Activated CD4-positive, alpha-beta T cell treated with anti-CD3 and anti-CD28 coated beads, Interleukin-2, amount 10 ng/mL, durations not matched to agents 7 days and 5 days (primary cell): ENCODE results near the gene SLC4A1. TPM values are rescaled to one million over a fixed set of nuclear protein-coding genes. Genes with fewer than 3 reads are reported as not detected.

Experiments used
- CTCF ChIA-PET: fragments of 350-600 bp; sonication (Branson Sonifier 250); formaldehyde crosslinking; loops from one replicate; lab custom pipeline; 2021; ENCODE audit warnings: antibody characterized with exemption; lab: Charles Lee
- POLR2A ChIA-PET: fragments of 350-600 bp; sonication (Branson Sonifier 250); formaldehyde crosslinking; loops from one replicate; lab custom pipeline; 2021; ENCODE audit warnings: antibody characterized with exemption; lab: Charles Lee
- DNase-seq: peaks from one replicate; pipeline ENCODE4 v3.0.0-alpha.2; 2020
- H3K27ac Mint-ChIP-seq: one replicate; pipeline ENCODE4 v1.8.0; 2021; ENCODE audit warnings: mild to moderate bottlenecking, moderate library complexity, mixed read lengths
- H3K27me3 Mint-ChIP-seq: one replicate; pipeline ENCODE4 v1.8.0; 2021; ENCODE audit warnings: mixed read lengths
- H3K36me3 Mint-ChIP-seq: one replicate; pipeline ENCODE4 v1.8.0; 2021; ENCODE audit warnings: low read depth, mixed read lengths
- H3K4me1 Mint-ChIP-seq: one replicate; pipeline ENCODE4 v1.8.0; 2021; ENCODE audit warnings: mixed read lengths
- H3K4me3 Mint-ChIP-seq: one replicate; pipeline ENCODE4 v1.8.0; 2021; ENCODE audit warnings: mild to moderate bottlenecking, moderate library complexity, mixed read lengths
- H3K9me3 Mint-ChIP-seq: one replicate; pipeline ENCODE4 v1.8.0; 2021; ENCODE audit warnings: mixed read lengths
- total RNA-seq, 2 experiments: library from RNA; stranded (reverse); gene quantifications; one replicate each; pipeline ENCODE4 v1.2.3, GENCODE V29; 2021

The SLC4A1 gene
- total RNA-seq, 2 experiments from 2014 or later, result not detected

GRCh38 chr17:44221862-44222111, 46.1 kb downstream of the SLC4A1 start:
- H3K27me3 Mint-ChIP-seq, result no peaks in the 10 kb centered on the region
- ChIA-PET POLR2A (interaction anchor here (0.6 kb wide), 3 partner anchors 13 to 207 kb away, joined by 3 to 9 read pairs (median 3); partner anchors contain the start of gene TMEM101), CTCF (interaction anchor here (0.6 to 5.2 kb wide), 15 partner anchors 9 to 167 kb away, joined by 3 to 56 read pairs (median 4); partner anchors contain the start of genes FAM171A2, GRN and HDAC5)
- H3K36me3 Mint-ChIP-seq, result peaks cover 25% of the 10 kb centered on the region
- H3K4me1 Mint-ChIP-seq, result peaks cover 15% of the 10 kb centered on the region
- DNase-seq, result no peak
- peak overlapping the region; percentile 84 for H3K4me3 Mint-ChIP-seq
- H3K9me3 Mint-ChIP-seq, result no peaks in the 10 kb centered on the region
- H3K27ac Mint-ChIP-seq, result peak overlapping the region; percentile 92

GRCh38 chr17:44221084-44221861, 46.7 kb downstream of the SLC4A1 start:
- Mint-ChIP-seq H3K36me3 (peaks cover 30% of the 10 kb centered on the region), H3K27me3 (no peaks in the 10 kb centered on the region), H3K4me3 (peak overlapping the region; percentile 84), H3K4me1 (peaks cover 20% of the 10 kb centered on the region), H3K9me3 (no peaks in the 10 kb centered on the region), H3K27ac (peak overlapping the region; percentile 92)
- peak; percentile 73 for DNase-seq
- ChIA-PET CTCF (interaction anchor here (0.6 to 5.2 kb wide), 16 partner anchors 10 to 167 kb away, joined by 3 to 56 read pairs (median 4); partner anchors contain the start of genes FAM171A2, GRN and HDAC5), POLR2A (interaction anchor here (0.5 to 0.6 kb wide), 3 partner anchors 19 to 207 kb away, joined by 3 to 9 read pairs (median 6); partner anchors contain the start of gene TMEM101)

GRCh38 chr17:44220213-44221083, 47.5 kb downstream of the SLC4A1 start:
- no peaks in the 10 kb centered on the region for H3K27me3 Mint-ChIP-seq

GRCh38 chr17:44219616-44220212, 48.2 kb downstream of the SLC4A1 start, which contains the start of gene UBTF:
Gene UBTF, minus strand, starts transcription at chr17:44219675. Its CDS starts 1,446 bp downstream, at chr17:44218229.
- Mint-ChIP-seq H3K27ac (peak within 1 kb of the TSS; percentile 97), H3K9me3 (no peaks in the 10 kb centered on the region), H3K36me3 (peaks cover 46% of the 10 kb centered on the region), H3K4me3 (peak within 1 kb of the TSS; percentile 89), H3K4me1 (peaks cover 35% of the 10 kb centered on the region), H3K27me3 (no peaks in the 10 kb centered on the region)
- ChIA-PET CTCF (interaction anchor here (0.8 to 5.2 kb wide), 7 partner anchors 9 to 126 kb away, joined by 3 to 56 read pairs (median 4); partner anchors contain the start of genes GRN and TMUB2), POLR2A (interaction anchor here (0.7 to 1.3 kb wide), 2 partner anchors 106 to 165 kb away, joined by 4 to 6 read pairs; no protein-coding TSS in a partner anchor)
- peak; percentile 67 for DNase-seq

More at GRCh38 chr17:44220213-44221083, 47.5 kb downstream of the SLC4A1 start:
- CTCF ChIA-PET, result interaction anchor here (0.6 to 5.2 kb wide), 13 partner anchors 10 to 125 kb away, joined by 3 to 56 read pairs (median 4); partner anchors contain the start of genes GRN and TMUB2
- H3K36me3 Mint-ChIP-seq, result peaks cover 38% of the 10 kb centered on the region
- H3K27ac Mint-ChIP-seq, result peak overlapping the region; percentile 97
- POLR2A ChIA-PET, result interaction anchor here (0.6 to 1.3 kb wide), 2 partner anchors 95 to 105 kb away, joined by 3 to 6 read pairs; no protein-coding TSS in a partner anchor
- peak; percentile 54 for DNase-seq
- H3K9me3 Mint-ChIP-seq, result no peaks in the 10 kb centered on the region
- peaks cover 28% of the 10 kb centered on the region for H3K4me1 Mint-ChIP-seq
- peak overlapping the region; percentile 89 for H3K4me3 Mint-ChIP-seq

GRCh38 chr17:44219108-44219615, 48.8 kb downstream of the SLC4A1 start:
- Mint-ChIP-seq H3K4me3 (peak overlapping the region; percentile 43), H3K4me1 (peaks cover 40% of the 10 kb centered on the region), H3K36me3 (peaks cover 51% of the 10 kb centered on the region), H3K27me3 (no peaks in the 10 kb centered on the region), H3K27ac (peak overlapping the region; percentile 41), H3K9me3 (no peaks in the 10 kb centered on the region)
- ChIA-PET POLR2A (interaction anchor here (0.7 to 1.3 kb wide), 2 partner anchors 106 to 166 kb away, joined by 4 to 6 read pairs; no protein-coding TSS in a partner anchor), CTCF (interaction anchor here (0.8 to 5.2 kb wide), 6 partner anchors 9 to 63 kb away, joined by 3 to 56 read pairs (median 4); partner anchors contain the start of gene TMUB2)
- DNase-seq, result peak; percentile 68

GRCh38 chr17:44218344-44219107, 49.4 kb downstream of the SLC4A1 start:
- DNase-seq, result peak; percentile 87
- CTCF ChIA-PET, result interaction anchor here (0.6 to 5.2 kb wide), 14 partner anchors 8 to 133 kb away, joined by 3 to 56 read pairs (median 4); partner anchors contain the start of genes GRN and TMUB2
- peaks cover 57% of the 10 kb centered on the region for H3K36me3 Mint-ChIP-seq

GRCh38 chr17:44217738-44218343, 50.1 kb downstream of the SLC4A1 start:
- Mint-ChIP-seq H3K4me3 (peak overlapping the region; percentile 88), H3K4me1 (peaks cover 49% of the 10 kb centered on the region), H3K9me3 (no peaks in the 10 kb centered on the region), H3K27me3 (no peaks in the 10 kb centered on the region), H3K27ac (peak overlapping the region; percentile 92), H3K36me3 (peaks cover 57% of the 10 kb centered on the region)
- DNase-seq, result no peak
- ChIA-PET CTCF (interaction anchor here (0.6 to 5.2 kb wide), 16 partner anchors 7 to 286 kb away, joined by 3 to 56 read pairs (median 4); partner anchors contain the start of genes GPATCH8, GRN and TMUB2), POLR2A (interaction anchor here (1.0 kb wide), 1 partner anchor 8 kb away, joined by 3 read pairs; no protein-coding TSS in a partner anchor)

More at GRCh38 chr17:44218344-44219107, 49.4 kb downstream of the SLC4A1 start:
- Mint-ChIP-seq H3K9me3 (no peaks in the 10 kb centered on the region), H3K27me3 (no peaks in the 10 kb centered on the region), H3K27ac (peak overlapping the region; percentile 92), H3K4me1 (peaks cover 46% of the 10 kb centered on the region), H3K4me3 (peak overlapping the region; percentile 88)
- POLR2A ChIA-PET, result interaction anchor here (0.7 to 1.3 kb wide), 3 partner anchors 8 to 167 kb away, joined by 3 to 6 read pairs (median 4); no protein-coding TSS in a partner anchor

- peaks cover 51% of the 10 kb centered on the region for H3K36me3 Mint-ChIP-seq
- CTCF ChIA-PET, result interaction anchor here (1.0 to 3.1 kb wide), 9 partner anchors 13 to 287 kb away, joined by 3 to 15 read pairs (median 5); partner anchors contain the start of genes FAM171A2, GPATCH8 and GRN
- no peaks in the 10 kb centered on the region for H3K27me3 Mint-ChIP-seq
- H3K9me3 Mint-ChIP-seq, result no peaks in the 10 kb centered on the region
- no peak for DNase-seq
- H3K4me3 Mint-ChIP-seq, result peak overlapping the region; percentile 88
- peaks cover 43% of the 10 kb centered on the region for H3K4me1 Mint-ChIP-seq
- POLR2A ChIA-PET, result interaction anchor here (0.6 to 1.1 kb wide), 2 partner anchors 13 to 19 kb away, joined by 3 to 4 read pairs; no protein-coding TSS in a partner anchor
- H3K27ac Mint-ChIP-seq, result peak overlapping the region; percentile 92
These were observed 51.2 kb downstream of the SLC4A1 start for GRCh38 chr17:44216694-44217093.

- peak overlapping the region; percentile 88 for H3K4me3 Mint-ChIP-seq
- POLR2A ChIA-PET, result interaction anchor here (0.6 to 1.1 kb wide), 2 partner anchors 12 to 18 kb away, joined by 3 to 4 read pairs; no protein-coding TSS in a partner anchor
- CTCF ChIA-PET, result interaction anchor here (1.0 to 3.1 kb wide), 7 partner anchors 12 to 147 kb away, joined by 3 to 15 read pairs (median 5); partner anchors contain the start of genes FAM171A2 and GRN
- H3K27me3 Mint-ChIP-seq, result no peaks in the 10 kb centered on the region
- no peaks in the 10 kb centered on the region for H3K9me3 Mint-ChIP-seq
- H3K36me3 Mint-ChIP-seq, result peaks cover 49% of the 10 kb centered on the region
- peak overlapping the region; percentile 92 for H3K27ac Mint-ChIP-seq
- peak; percentile 72 for DNase-seq
- peaks cover 45% of the 10 kb centered on the region for H3K4me1 Mint-ChIP-seq
These were observed 51.8 kb downstream of the SLC4A1 start for GRCh38 chr17:44216173-44216572.

- no peaks in the 10 kb centered on the region for H3K27me3 Mint-ChIP-seq
- DNase-seq, result no peak
- peaks cover 52% of the 10 kb centered on the region for H3K4me1 Mint-ChIP-seq
- no peaks in the 10 kb centered on the region for H3K9me3 Mint-ChIP-seq
- peaks cover 51% of the 10 kb centered on the region for H3K36me3 Mint-ChIP-seq
- ChIA-PET CTCF (interaction anchor here (0.9 to 1.4 kb wide), 3 partner anchors 9 to 135 kb away, joined by 3 read pairs; no protein-coding TSS in a partner anchor), POLR2A (no interaction called here)
- H3K4me3 Mint-ChIP-seq, result peak overlapping the region; percentile 19
- peak overlapping the region; percentile 92 for H3K27ac Mint-ChIP-seq
These were observed 53.0 kb downstream of the SLC4A1 start for GRCh38 chr17:44214896-44215295.
